IMR-90 (cell line): ENCODE data around the gene LRRC1.

Experiments used
- BHLHE40 ChIP-seq: fragments of 150-350 bp; IDR thresholded peaks from 2 replicates; pipeline ENCODE4 v1.6.1; 2016; ENCODE audit warnings: mild to moderate bottlenecking, low read depth, low read length
- CEBPB ChIP-seq: IDR thresholded peaks from 2 replicates; pipeline ENCODE4 v1.6.1; 2012; ENCODE audit warnings: low read depth, low read length, improper control_type of control experiment
- CHD1 ChIP-seq: IDR thresholded peaks from 2 replicates; pipeline ENCODE4 v1.6.1; 2012; ENCODE audit warnings: low read depth, low read length, improper control_type of control experiment
- FOS ChIP-seq: fragments of 150-350 bp; IDR thresholded peaks from 2 replicates; pipeline ENCODE4 v1.6.1; 2016; ENCODE audit warnings: low read depth, low read length
- MXI1 ChIP-seq: IDR thresholded peaks from 2 replicates; pipeline ENCODE4 v1.6.1; 2012; ENCODE audit warnings: low read depth, mild to moderate bottlenecking, low read length, moderate library complexity, borderline replicate concordance
- POLR2A ChIP-seq: IDR thresholded peaks from 2 replicates; pipeline ENCODE4 v1.6.1; 2012; ENCODE audit warnings: mild to moderate bottlenecking, low read depth, low read length
- RAD21 ChIP-seq: IDR thresholded peaks from 2 replicates; pipeline ENCODE4 v1.6.1; 2012; ENCODE audit warnings: low read length, improper control_type of control experiment
- RCOR1 ChIP-seq: IDR thresholded peaks from 2 replicates; pipeline ENCODE4 v1.6.1; 2012; ENCODE audit warnings: mild to moderate bottlenecking, low read length, improper control_type of control experiment; ENCODE audit not compliant: insufficient replicate concordance
- RFX5 ChIP-seq: IDR thresholded peaks from 2 replicates; pipeline ENCODE4 v1.8.0; 2012; ENCODE audit warnings: low read depth, mild to moderate bottlenecking, low read length, moderate library complexity
- USF2 ChIP-seq: fragments of 150-350 bp; IDR thresholded peaks from 2 replicates; pipeline ENCODE4 v1.6.1; 2017; ENCODE audit warnings: mild to moderate bottlenecking, antibody characterized with exemption, low read length, low read depth
- TF ChIP-seq, protein P1 (sequence below): conservative IDR thresholded peaks from 2 replicates; pipeline ENCODE4 v1.5.1; 2012; ENCODE audit warnings: mild to moderate bottlenecking, low read depth, low read length, improper control_type of control experiment
- TF ChIP-seq, protein P2 (sequence below): fragments of 150-350 bp; IDR thresholded peaks from 2 replicates; pipeline ENCODE4 v1.6.1; 2016; ENCODE audit warnings: low read depth, mild to moderate bottlenecking, low read length, moderate library complexity, borderline replicate concordance

GRCh38 chr6:53750052-53750650, 44.7 kb upstream of the LRRC1 start:
- TF ChIP-seq, protein P1, sequence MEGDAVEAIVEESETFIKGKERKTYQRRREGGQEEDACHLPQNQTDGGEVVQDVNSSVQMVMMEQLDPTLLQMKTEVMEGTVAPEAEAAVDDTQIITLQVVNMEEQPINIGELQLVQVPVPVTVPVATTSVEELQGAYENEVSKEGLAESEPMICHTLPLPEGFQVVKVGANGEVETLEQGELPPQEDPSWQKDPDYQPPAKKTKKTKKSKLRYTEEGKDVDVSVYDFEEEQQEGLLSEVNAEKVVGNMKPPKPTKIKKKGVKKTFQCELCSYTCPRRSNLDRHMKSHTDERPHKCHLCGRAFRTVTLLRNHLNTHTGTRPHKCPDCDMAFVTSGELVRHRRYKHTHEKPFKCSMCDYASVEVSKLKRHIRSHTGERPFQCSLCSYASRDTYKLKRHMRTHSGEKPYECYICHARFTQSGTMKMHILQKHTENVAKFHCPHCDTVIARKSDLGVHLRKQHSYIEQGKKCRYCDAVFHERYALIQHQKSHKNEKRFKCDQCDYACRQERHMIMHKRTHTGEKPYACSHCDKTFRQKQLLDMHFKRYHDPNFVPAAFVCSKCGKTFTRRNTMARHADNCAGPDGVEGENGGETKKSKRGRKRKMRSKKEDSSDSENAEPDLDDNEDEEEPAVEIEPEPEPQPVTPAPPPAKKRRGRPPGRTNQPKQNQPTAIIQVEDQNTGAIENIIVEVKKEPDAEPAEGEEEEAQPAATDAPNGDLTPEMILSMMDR, result no peak
- TF ChIP-seq POLR2A, result no peak
- no peak for TF ChIP-seq RAD21
- TF ChIP-seq FOS, result no peak
- TF ChIP-seq CEBPB, result no peak
- TF ChIP-seq BHLHE40, result no peak
- TF ChIP-seq, protein P2, sequence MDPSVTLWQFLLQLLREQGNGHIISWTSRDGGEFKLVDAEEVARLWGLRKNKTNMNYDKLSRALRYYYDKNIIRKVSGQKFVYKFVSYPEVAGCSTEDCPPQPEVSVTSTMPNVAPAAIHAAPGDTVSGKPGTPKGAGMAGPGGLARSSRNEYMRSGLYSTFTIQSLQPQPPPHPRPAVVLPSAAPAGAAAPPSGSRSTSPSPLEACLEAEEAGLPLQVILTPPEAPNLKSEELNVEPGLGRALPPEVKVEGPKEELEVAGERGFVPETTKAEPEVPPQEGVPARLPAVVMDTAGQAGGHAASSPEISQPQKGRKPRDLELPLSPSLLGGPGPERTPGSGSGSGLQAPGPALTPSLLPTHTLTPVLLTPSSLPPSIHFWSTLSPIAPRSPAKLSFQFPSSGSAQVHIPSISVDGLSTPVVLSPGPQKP, result no peak
- TF ChIP-seq RCOR1, result no peak
- TF ChIP-seq CHD1, result no peak
- no peak for TF ChIP-seq MXI1
- no peak for TF ChIP-seq RFX5
- no peak for TF ChIP-seq USF2
